Endometrium (tissue), 2 donors: ENCODE data around the gene NR3C1.

Experiments
- FAIRE-seq: peaks from 2 replicates; lab custom pipeline; 2012; peaks lifted over from hg19 to GRCh38; lab: Jason Lieb, UNC
- donor health status: control.
- donor health status: control.

Gene NR3C1

GRCh38 chr5:143231973-143232812 is 171.3 kb downstream of the NR3C1 start:
- no peak for FAIRE-seq

DNA sequence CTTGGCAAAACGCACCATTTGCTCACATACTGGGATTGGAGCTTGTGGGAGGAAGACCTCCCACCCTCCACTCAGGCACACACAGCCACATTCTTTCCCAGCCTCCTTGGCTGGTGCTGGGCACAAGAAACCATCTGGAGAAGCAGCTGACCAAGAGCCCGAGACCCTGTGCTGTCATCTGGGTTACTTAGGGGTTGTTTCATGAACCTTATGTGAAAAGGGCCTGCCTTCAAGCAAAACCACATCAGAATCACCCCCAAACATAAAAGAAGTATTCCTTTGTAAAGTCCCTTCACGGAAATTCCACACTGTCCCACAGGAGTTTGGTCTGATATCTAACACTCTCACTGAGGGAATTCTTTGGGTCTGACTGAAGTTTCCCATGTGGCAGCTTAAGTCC is 172.1 kb downstream of the NR3C1 start:
- FAIRE-seq: no peak

- FAIRE-seq: no peak
Observed at GRCh38 chr5:143230676-143230996, 172.8 kb downstream of the NR3C1 start.

GRCh38 chr5:143229896-143230675 is 173.4 kb downstream of the NR3C1 start:
- no peak for FAIRE-seq

- no peak for FAIRE-seq
Observed at GRCh38 chr5:143229426-143229895, 174.0 kb downstream of the NR3C1 start.

- FAIRE-seq: no peak
Observed at GRCh38 chr5:143228597-143229293, 174.7 kb downstream of the NR3C1 start.
